HL-60 (cell line): ENCODE data around the gene CRYGB.

Experiments
- POLR2AphosphoS5 ChIP-seq: IDR thresholded peaks from 2 replicates; pipeline ENCODE4 v1.6.1; 2012; ENCODE audit warnings: low read depth
- SPI1 ChIP-seq: IDR thresholded peaks from 2 replicates; pipeline ENCODE4 v1.6.1; 2012; ENCODE audit warnings: low read depth, mild to moderate bottlenecking, borderline replicate concordance
- TF ChIP-seq, protein P1 (sequence below): IDR thresholded peaks from one replicate; pipeline ENCODE4 v1.5.1; 2011; ENCODE audit warnings: low read length, control low read depth, inconsistent platforms; ENCODE audit not compliant: insufficient read depth

DNA sequence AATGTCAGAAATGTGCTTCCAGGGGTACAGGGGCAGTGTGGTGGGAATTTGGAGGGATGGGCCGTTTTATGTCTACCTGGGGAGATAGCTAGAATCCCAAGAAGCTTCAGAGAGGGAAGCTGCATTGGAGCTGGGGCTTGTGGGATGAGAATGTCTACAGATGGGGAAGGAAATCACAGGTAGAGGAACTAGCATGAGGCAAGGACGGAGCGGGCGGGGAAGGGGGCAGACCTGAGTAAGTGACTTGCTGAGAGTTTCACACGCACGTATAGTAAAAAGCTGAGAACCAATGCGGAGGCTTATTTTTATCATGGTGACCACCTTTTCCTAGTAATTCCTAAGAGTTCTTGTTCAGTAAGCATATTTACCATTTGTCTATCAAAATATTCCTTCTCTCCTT lies 37.6 kb upstream of the CRYGB start:
- TF ChIP-seq, protein P1, sequence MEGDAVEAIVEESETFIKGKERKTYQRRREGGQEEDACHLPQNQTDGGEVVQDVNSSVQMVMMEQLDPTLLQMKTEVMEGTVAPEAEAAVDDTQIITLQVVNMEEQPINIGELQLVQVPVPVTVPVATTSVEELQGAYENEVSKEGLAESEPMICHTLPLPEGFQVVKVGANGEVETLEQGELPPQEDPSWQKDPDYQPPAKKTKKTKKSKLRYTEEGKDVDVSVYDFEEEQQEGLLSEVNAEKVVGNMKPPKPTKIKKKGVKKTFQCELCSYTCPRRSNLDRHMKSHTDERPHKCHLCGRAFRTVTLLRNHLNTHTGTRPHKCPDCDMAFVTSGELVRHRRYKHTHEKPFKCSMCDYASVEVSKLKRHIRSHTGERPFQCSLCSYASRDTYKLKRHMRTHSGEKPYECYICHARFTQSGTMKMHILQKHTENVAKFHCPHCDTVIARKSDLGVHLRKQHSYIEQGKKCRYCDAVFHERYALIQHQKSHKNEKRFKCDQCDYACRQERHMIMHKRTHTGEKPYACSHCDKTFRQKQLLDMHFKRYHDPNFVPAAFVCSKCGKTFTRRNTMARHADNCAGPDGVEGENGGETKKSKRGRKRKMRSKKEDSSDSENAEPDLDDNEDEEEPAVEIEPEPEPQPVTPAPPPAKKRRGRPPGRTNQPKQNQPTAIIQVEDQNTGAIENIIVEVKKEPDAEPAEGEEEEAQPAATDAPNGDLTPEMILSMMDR: no peak
- TF ChIP-seq POLR2AphosphoS5 (no peak), SPI1 (no peak)
